T-helper 1 cell treated with Interleukin-12 subunit alpha and Interleukin-12 subunit beta and Interleukin-4 antibody, amounts not matched to agents 30 ng/mL and 1 ng/mL, for 36 hours (primary cell): Measurements from ENCODE around the gene FAT1. TPM values are rescaled to one million over a fixed set of nuclear protein-coding genes. Genes with fewer than 3 reads are reported as not detected.

ENCODE experiments used
- intact Hi-C: fragments of 100-400 bp; cut with micrococcal nuclease; formaldehyde crosslinking; loops from one replicate; pipeline ENCODE4 v1.15.1; 2024
- total RNA-seq: library from RNA; stranded (reverse); gene quantifications from 2 replicates; pipeline ENCODE4 v1.2.3, GENCODE V29; 2022

The FAT1 gene
- total RNA-seq, 1 donor from 2014 or later, result 0.29 TPM

DNA sequence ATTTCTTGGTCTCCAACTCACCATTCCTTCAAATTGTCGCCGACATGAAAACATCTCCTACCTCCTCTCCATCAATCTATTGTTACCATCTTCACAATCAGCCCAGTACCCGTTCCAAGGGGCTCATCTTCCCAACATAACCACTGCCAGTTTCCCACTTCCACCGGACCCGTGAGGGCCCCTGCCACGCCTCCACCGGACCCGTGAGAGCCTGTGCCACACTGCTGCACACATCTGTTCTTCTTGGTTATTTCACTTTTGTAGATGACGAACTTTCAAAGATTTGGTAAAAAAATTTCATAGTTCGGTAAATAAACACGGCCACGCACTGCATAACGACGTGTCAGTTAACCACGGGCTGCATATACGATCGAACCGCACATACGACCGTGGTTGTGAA, 65.0 kb downstream of the FAT1 start:
- intact Hi-C loops, result no loop called here

DNA sequence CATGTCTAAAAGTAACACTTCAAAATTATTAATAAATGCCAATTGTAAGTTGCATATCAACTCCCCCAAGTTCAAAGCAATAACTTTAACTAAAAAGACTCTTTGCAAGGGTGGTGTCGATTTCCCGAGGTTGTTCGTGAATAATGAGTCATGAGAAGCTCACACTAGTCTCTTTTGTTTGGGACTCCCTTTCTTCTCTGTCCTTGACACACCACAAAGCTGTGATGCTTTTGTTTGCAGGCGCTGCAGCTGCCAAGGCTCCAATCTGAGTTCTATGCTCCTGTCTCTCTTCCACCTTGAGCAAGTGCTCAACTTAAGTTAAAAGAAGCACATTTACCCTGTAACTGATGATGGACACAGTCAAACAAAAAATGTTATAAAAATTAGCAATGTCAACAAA, 65.9 kb downstream of the FAT1 start:
- intact Hi-C loops, result no loop called here

DNA sequence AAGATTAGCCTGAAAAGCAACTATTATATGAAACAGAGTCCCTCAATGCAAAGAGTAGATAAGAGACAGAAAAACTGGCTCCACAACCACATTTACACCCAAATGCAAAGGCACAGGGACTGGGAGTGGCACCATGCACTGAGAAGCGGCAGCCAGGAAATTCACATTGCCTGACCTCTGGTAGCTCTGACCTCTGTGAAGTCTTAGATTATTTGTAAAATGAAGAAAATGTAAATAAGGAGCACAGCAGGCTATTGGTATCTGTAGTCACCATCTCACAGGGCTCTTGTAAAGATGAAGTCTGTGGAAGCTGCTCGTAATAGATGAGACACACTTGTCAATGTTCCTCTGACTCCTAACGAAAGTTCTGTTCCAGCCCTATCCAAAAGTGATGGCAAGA, 69.7 kb downstream of the FAT1 start:
- intact Hi-C loops, result no loop called here

DNA sequence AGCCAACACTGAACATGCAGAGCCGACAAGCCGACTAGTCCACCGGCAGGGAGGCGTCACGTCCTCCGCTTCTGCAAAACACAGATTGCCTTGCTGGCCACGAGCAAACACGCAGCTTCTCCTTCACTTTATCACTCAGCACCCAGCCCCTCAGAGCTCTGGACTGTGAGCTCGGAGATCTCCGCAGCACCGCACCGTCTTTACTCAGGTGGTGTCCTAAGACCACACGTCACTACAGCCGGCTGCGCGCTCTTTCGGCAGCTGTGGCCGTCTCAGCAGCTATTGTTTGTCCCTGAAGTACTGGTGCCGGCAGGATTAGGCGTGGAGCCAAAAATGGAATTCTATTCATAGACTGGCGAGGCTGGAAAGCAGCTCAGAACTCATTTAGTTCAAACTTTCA, 72.0 kb downstream of the FAT1 start:
- intact Hi-C loops, result no loop called here

DNA sequence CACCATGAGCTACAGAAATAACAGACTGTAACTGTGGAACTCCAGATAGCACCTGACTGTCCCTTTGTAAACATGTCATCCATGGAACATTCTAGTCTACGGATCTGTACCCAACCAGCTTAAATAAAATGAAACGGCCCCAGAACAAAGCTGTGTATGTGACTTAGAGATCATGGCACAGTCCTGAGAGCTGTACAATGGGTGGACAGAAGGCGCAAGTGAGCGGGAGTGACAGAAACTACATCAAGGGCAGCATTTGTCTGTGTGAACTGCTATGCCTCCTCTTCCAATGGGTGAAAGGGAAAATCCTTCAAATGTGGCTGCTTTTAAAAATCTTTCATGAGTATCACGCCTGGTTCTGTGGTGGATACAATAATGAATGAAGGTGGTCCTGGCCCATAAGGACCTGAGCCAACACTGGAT, 72.5 kb downstream of the FAT1 start:
- intact Hi-C loops, result no loop called here

DNA sequence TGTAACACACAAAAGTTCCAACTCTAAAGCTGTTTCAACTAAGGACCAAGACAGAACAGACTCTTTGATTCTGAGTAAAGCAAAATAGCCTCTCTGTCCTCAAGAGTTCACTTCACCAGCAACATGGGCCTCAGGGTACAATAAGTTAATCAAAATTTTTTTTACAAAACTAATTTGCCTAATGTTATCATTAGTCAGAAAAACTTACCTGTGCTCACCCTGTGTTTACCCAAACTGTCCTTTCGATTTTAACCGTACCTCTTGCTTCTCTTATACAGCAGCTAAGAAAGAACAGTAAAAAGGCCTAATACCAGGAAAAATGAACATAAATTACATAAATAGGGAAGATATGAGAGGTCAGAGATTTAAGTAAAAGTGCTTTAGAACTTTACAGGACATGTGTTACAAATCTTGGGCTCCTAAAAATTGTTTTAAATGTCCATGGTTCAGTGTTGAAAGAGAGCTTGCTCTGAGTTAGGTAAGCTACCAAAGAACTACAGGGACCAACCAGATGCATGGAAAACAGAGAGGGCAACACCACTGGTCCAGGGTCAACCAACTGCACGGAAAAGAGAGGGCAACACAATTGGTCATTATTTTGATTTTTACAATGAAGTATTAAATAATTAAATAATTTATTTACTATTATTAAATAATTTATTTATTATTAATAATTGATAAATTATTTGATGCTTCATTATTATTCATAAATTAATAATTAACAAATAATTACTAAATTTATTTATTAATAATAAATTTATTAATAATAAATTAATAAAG, 73.1 kb downstream of the FAT1 start:
- intact Hi-C loops, result no loop called here

DNA sequence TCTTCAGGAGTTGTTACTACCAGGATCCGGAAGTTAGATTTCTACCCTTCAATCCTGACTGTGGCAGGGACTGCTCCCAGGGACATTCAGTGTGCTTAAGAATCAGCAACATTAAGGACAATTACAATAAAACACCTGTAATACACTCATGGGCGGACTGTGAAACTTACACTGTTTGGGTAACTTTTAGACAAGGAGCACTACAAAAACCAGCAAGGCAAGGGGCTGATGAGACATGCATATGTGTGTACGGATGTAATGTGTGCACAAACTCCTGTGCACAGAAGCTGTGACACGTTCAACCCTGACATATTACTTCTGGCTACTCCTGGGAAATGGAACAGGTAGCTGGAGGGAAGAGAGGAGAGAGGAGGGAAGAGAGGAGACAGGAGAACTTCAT, 75.8 kb downstream of the FAT1 start:
- intact Hi-C loops, result no loop called here

DNA sequence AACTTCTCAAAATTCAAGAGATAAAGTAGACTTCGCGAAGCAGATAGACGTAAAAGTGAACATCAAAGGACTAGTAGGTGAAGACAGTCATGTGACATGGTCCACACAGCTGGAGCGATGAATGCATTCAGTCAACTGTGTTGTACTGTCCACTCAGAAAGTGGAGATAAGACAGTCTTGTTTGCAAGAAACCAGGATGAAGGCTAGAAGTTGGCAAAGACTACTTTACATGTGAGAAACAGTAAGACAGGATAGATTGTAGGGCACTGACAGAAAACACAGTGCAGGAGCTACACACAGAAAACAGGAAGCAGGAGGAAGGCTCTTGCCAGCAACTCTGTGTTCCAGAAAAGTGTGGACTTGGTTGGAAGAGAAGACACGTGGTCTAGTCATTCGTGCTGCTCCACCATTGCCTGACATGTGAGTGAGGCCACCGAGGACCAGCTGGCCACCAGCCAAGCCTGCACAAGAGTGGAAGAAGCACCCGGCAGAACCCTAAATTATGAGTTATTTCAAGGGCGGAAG, 78.9 kb downstream of the FAT1 start:
- intact Hi-C loops, result no loop called here

DNA sequence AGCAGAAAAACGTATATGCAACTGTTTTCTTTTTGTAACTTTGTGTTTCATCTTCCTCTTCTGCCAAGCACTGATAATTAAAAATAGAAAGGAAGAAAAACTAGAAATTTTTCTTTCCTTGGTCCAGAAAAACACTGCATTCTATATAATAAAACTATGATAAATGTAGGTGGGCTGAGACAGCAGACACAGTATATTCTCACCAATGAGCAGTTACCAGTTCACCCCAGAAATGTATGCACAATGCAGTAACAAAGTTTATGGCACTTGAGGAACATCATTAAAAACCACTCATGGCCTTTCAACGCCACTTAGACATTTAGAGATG, 79.4 kb downstream of the FAT1 start:
- intact Hi-C loops, result no loop called here

DNA sequence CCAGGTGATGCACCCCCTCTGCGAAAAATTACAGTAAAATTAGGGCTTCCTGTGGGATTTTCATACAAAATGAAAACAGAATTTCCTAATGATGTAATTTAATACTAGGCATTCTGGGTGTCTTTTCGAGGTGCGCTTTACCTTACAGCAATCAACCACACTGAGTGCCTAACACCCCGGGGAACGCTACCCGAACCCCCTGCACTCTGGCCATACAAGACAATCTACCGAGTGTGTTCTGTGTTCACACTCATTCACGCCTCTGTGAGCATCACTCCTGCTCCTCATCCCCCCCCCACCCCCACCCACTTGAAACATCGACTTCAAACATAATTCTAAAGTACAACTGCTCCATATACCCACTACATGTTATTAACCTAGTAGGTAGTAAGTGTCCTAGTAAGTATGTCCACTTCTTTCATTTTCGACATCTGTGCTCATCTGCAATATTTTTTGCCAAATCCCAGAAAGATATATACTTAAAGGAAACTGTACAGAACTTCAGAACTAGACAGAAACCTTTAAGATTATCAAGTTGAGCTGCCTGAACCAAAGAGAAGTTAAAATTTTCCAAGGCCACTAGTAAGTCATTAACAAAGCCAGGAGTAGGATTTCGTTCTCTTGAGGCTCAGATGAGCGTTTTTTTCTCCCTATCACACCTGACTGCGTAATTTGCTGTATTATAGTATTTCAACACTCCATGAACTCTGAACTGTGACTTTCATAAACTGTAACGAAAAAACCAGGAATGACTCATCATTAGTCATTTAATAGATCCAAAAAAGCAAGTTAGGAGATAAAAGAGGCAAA, 80.0 kb downstream of the FAT1 start:
- intact Hi-C loops, result no loop called here

DNA sequence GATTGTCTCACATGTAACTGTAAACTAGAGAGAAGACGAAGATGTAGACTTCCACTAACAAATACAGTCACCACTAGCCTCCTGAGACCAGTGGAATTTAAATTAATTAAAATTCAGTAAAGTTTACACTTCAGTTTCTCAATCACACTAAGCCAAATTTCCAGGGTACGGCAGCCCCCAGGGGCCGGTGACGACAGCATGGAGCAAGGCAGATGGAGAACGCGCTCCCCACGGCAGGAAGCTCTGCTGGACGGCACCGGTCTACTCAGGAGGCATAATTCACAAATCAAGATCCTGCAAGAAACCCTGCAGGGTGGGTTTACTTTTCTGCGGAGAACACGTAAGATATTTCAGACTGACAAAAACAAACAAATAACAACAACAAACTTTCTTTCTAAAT, 80.7 kb downstream of the FAT1 start:
- intact Hi-C loops, result no loop called here

DNA sequence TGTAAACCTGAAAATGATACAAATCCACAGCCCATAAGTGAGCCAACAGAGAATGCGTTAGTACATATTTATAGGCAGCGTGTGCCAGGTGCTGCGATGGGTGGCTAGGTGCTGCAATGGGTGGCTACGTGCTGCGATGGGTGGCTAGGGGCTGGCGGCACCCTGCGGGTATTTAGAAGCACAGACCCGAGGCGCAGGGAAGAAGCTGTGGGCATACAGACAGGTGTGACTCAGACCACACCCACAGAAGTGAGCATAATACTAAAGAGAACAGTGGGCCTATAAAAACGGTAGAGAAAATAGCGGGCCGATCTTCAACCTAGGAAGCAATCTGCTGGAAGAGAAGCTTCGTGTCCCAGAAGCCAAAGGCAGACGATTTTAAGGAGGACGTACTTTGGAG, 81.1 kb downstream of the FAT1 start:
- intact Hi-C loops, result no loop called here

DNA sequence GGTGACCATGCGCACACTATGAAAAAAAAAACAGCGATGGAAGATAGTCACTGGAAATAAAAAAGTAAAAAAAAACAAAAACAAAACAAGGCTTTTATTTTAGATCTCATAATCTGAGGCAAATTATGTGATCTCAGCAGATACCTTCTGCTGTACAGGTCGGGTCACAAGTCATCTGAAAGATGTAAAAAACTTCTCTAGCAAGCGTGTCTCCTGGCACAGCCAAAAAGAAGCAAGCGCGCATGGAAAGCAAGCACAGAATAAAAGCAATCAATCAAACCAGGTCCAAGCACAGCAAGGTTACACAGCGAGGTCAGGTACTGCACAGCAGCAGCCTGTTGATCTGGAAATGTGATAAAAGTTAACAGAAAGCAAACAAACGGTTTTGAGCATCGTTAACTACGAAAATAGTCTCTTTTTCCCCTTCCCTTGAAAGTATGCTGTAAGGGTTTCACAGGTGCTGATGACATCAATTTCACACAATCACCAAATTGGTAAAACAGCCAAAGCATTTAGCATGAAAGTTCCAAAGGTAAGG, 89.0 kb downstream of the FAT1 start:
- intact Hi-C loops, result no loop called here

DNA sequence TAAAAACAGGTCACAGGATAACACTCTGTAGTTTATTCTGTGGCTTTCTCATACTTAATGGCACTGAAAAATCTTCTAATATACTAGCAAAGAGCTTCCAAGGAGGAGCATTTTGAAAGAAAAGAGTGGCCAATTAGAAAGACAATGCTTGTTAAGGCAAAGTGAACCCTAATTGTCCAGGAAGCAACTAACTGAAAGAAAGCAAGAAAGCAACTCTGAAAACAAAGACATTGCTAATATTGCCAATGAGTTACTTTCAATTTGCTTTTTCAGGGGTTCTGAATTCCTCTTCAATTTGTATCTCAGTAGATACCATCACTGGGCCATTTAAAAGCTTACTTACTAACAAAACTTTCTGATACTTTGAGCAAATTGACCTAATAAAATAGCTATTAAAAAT, 89.8 kb downstream of the FAT1 start:
- intact Hi-C loops, result no loop called here

DNA sequence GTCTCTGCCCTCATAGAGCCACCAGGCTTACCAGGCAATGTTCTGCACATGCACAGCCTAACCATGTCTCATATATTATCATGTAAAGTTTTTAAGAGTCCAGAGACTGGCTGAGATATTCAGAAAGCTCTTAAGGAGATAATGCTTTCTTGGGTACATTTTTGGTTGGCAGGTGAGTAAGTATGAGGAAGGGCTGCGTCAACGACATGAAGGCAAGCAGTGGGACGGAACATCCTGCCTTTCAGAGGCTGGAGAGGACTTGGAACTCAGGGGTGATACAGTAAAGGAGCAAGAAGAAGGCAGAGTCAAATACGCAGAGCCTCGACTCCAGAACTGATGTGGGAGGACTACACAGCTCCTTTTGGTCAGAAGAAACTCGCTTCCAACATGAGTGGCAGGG, 93.5 kb downstream of the FAT1 start:
- intact Hi-C loops, result no loop called here

DNA sequence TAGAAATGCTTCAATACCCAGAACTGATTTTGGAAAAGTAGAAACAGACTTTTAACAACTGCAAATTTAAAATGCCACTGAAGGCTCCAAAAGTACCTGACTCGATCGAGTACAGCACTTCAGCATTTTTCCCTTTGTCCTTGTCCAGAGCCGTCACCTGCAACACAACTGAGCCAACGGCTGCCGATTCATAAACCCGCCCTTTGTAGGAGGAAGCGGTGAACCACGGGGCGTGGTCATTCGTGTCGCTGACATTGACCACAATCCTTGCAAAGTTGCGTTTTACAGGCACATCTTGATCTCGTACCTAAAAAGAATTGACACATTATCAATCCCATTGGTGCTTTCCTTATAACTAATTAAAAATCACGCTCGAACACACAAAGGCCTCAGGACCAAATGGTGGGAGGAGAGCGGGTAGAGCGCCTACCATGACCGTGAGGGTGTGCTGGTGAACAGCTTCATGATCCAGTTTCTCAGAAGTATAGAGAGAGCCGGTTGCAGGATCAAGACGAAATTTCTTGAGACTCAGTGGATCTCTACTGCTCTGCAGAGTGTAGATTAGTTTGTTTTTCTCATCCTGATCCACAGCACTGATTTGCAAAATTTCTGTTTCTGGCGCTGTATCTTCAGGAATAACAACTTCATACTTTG, 95.5 kb downstream of the FAT1 start:
- intact Hi-C loops, result no loop called here

DNA sequence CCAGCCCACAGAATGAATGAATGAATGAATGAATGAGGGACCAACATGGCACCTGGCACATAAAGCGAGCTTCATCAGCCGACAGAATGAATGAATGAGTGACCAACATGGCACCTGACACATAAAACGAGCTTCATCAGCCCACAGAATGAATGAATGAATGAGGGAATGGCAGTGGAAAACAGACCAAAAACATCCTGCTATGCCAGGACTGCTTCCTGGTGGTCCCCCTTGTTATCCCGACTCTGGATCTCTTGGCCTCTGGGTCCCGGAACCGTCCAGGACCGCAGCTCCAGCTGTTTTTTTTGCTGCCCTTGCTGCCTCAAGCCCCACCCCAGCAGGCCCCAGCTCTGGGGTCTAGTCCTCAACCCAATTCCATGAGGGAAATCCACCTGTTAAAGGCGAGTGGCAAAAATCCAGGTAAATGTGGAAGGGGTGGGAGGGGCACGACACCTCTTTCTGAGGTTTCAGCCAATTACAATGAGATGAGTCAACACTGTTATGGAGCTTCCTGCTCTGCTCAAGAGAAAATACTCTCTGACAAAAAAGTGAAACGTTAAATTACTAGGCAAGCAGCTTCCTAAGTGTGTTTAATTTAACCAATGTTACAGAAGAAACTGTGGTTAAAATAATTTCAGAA, 96.3 kb downstream of the FAT1 start:
- intact Hi-C loops, result no loop called here

DNA sequence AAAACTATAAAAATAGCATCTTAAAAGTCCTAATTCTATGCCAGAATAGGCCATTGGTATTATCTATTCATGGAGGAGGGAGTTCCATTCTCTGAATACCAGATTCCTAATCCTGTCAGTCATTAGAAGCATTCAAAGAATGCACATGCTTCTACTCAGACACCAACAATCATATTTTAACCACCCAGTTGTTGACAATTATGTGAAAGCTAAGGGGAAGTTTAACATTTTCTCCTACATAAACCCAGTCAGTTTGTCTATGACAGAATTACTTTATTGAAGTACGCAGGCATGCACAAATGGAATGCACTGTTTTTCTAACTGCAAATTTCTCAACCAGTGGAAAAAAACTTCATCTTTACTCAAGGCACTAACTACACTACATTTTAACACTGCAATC, 98.7 kb downstream of the FAT1 start:
- intact Hi-C loops, result no loop called here

DNA sequence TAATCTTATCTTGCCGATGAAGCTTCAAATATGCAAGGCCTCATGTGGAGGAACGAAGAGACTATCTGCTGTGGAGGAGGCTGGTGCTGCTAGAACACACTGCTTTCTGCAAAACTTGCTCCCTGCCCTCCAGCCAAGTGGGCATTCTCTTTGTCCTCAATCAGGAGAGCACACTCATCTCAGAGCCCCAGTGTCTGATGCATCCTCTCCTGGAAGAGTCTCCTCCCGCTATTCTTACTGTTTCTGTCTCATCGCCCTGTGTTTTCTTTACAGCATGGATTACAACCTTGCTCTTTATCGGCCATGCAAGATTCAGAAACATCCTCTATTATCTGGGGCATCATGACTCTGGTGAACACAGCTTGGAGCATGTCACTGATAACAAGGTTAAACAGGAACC, 100.1 kb downstream of the FAT1 start:
- intact Hi-C loops, result no loop called here

DNA sequence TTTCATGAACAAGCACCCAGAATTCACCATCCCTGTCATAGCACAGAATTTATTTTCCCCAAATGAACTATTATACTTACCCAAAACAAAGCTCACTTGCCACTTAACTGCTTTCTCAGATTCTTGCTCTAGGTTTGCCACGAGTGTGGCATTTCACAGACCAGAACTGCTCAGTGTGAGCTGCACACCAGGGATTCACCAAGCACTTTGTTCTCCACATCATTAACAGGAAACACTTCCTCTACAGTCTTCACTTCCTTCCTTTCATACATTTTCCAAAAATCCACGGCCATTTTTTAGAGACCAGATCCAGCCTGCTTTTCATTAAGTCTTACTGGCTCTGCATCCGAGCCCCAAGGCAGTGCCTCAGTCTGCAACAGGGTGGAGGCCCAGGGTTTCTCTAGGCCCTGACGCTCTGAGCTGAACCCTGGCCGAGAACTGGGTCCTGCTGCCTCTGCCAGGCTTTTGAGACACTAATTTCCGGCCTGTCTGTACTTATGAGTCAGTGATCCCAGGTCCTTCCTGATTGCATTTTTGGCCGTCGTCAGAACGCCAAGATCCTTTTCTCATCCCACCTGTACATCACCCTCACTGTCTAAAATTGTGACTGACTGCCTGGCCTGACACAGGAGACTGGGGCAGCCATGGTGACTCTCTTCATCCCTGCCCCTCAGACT, 100.7 kb downstream of the FAT1 start:
- intact Hi-C loops, result no loop called here

DNA sequence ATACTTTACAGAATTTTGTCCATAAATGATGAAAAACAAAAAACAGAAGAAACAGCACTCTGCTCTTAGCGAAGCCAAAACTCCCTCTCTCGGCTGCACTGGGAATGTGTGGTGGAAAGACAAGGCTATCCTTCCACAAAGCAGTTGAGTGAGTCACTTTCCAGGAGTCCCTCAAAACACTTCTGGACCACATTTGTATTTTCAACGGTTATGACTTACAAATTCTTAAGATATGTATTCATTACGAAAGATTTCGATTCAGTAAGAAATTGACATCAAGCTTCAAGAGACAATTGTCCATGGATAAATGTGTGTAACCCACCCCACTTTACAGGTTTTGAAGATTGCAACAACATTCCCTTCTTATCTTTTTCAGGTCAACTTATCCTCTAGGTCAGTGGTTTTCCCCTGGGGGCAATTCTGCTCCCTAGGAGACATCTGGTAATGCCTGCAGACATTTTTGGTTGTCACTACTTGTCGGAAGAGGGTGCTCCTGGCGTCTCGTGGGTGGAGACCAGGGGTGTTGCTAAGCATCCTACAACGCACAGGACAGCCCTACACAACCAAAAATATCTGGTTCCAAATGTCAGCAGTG, 101.6 kb downstream of the FAT1 start:
- intact Hi-C loops, result no loop called here
